HEK293 (cell line): Measurements from ENCODE around the gene MXI1.

ENCODE experiments used
- CTCF ChIA-PET: fragments of 350-600 bp; formaldehyde crosslinking; extraction: SDS; loops from one replicate; lab custom pipeline; 2021; ENCODE audit warnings: antibody characterized with exemption; lab: Yijun Ruan, JAX
- POLR2A ChIA-PET: fragments of 300-600 bp; formaldehyde crosslinking; extraction: SDS; loops from one replicate; lab custom pipeline; 2020; ENCODE audit warnings: antibody characterized with exemption, inconsistent platforms; lab: Yijun Ruan, JAX
- H3K27ac ChIP-seq: fragments of 200-500 bp; sonication (Bioruptor generic); 2 replicates; pipeline ENCODE4 v1.5.1; 2014; ENCODE audit warnings: low read depth, low read length, control low read depth, inconsistent platforms; ENCODE audit errors: extremely low read depth
- H3K36me3 ChIP-seq, 2 experiments: fragments of 200-500 bp in 1 of 2; sonication (Bioruptor generic) in 1 of 2; 1 replicate in 1 of 2; 2 replicates in 1 of 2; pipeline ENCODE4 v1.5.1; 2014 to 2017; ENCODE audit warnings: inconsistent platforms in 2 of 2, low read length in 2 of 2; ENCODE audit not compliant: control insufficient read depth in 2 of 2, insufficient read depth in 1 of 2
- H3K4me1 ChIP-seq: fragments of 200-500 bp; sonication (Bioruptor generic); 2 replicates; pipeline ENCODE4 v1.5.1; 2014; ENCODE audit warnings: mild to moderate bottlenecking, low read length, inconsistent platforms; ENCODE audit not compliant: control insufficient read depth, insufficient read depth
- H3K4me3 ChIP-seq: 2 replicates; pipeline ENCODE4 v1.5.1; 2011; ENCODE audit warnings: low read depth, mild to moderate bottlenecking, control low read depth, low read length, moderate library complexity
- H3K9me3 ChIP-seq: fragments of 200-500 bp; sonication (Bioruptor generic); 2 replicates; pipeline ENCODE4 v1.5.1; 2014; ENCODE audit warnings: low read depth, low read length, inconsistent platforms; ENCODE audit not compliant: control insufficient read depth, insufficient read depth
- BCL6B ChIP-seq: fragments of 450-650 bp; formaldehyde crosslinking; IDR thresholded peaks from 2 replicates; pipeline ENCODE4 v1.5.1; 2017; ENCODE audit warnings: missing biosample characterization, missing genetic modification characterization
- EGR2 ChIP-seq: fragments of 450-650 bp; formaldehyde crosslinking; IDR thresholded peaks from 2 replicates; pipeline ENCODE4 v1.5.1; 2016; ENCODE audit warnings: low read depth, missing biosample characterization, missing genetic modification characterization
- GFI1B ChIP-seq: fragments of 450-650 bp; formaldehyde crosslinking; IDR thresholded peaks from 2 replicates; pipeline ENCODE4 v1.5.1; 2016; ENCODE audit warnings: missing biosample characterization, missing genetic modification characterization
- GLIS1 ChIP-seq: fragments of 450-650 bp; formaldehyde crosslinking; IDR thresholded peaks from 2 replicates; pipeline ENCODE4 v1.5.1; 2016; ENCODE audit warnings: missing biosample characterization, missing genetic modification characterization
- KLF10 ChIP-seq: fragments of 450-650 bp; IDR thresholded peaks from 2 replicates; pipeline ENCODE4 v1.5.1; 2018; ENCODE audit warnings: missing biosample characterization, mild to moderate bottlenecking, missing genetic modification characterization
- KLF8 ChIP-seq: fragments of 450-650 bp; formaldehyde crosslinking; IDR thresholded peaks from 2 replicates; pipeline ENCODE4 v1.5.1; 2016; ENCODE audit warnings: missing biosample characterization, missing genetic modification characterization
- MEIS1 ChIP-seq: sonication (generic); formaldehyde crosslinking; IDR thresholded peaks from 2 replicates; pipeline ENCODE4 v1.8.1; 2022; ENCODE audit warnings: missing genetic modification reagents, mild to moderate bottlenecking, borderline replicate concordance
- SALL2 ChIP-seq: fragments of 450-650 bp; formaldehyde crosslinking; IDR thresholded peaks from 2 replicates; pipeline ENCODE4 v1.5.0; 2017; ENCODE audit warnings: missing biosample characterization, mild to moderate bottlenecking, missing genetic modification characterization, borderline replicate concordance
- ZBTB1 ChIP-seq: fragments of 450-650 bp; formaldehyde crosslinking; IDR thresholded peaks from 2 replicates; pipeline ENCODE4 v1.5.1; 2016; ENCODE audit warnings: missing biosample characterization, missing genetic modification characterization
- ZFP41 ChIP-seq: fragments of 450-650 bp; formaldehyde crosslinking; IDR thresholded peaks from 2 replicates; pipeline ENCODE4 v1.5.1; 2016; ENCODE audit warnings: missing biosample characterization, missing genetic modification characterization, borderline replicate concordance
- ZNF112 ChIP-seq: fragments of 450-650 bp; formaldehyde crosslinking; IDR thresholded peaks from 2 replicates; pipeline ENCODE4 v1.5.0; 2017; ENCODE audit warnings: missing biosample characterization, missing genetic modification characterization
- ZNF202 ChIP-seq: fragments of 450-650 bp; formaldehyde crosslinking; IDR thresholded peaks from 2 replicates; pipeline ENCODE4 v1.5.1; 2016; ENCODE audit warnings: missing biosample characterization, missing genetic modification characterization, borderline replicate concordance
- ZNF239 ChIP-seq: fragments of 450-650 bp; formaldehyde crosslinking; IDR thresholded peaks from 2 replicates; pipeline ENCODE4 v1.5.1; 2016; ENCODE audit warnings: missing biosample characterization, missing genetic modification characterization
- ZNF248 ChIP-seq: fragments of 450-650 bp; formaldehyde crosslinking; IDR thresholded peaks from 2 replicates; pipeline ENCODE4 v1.5.1; 2017; ENCODE audit warnings: missing biosample characterization, missing genetic modification characterization
- ZNF366 ChIP-seq: fragments of 450-650 bp; formaldehyde crosslinking; conservative IDR thresholded peaks from 2 replicates; pipeline ENCODE4 v1.5.1; 2016; ENCODE audit warnings: missing biosample characterization, missing genetic modification characterization
- ZNF645 ChIP-seq: fragments of 450-650 bp; formaldehyde crosslinking; IDR thresholded peaks from 2 replicates; pipeline ENCODE4; 2016; ENCODE audit warnings: missing biosample characterization, missing genetic modification characterization
- ZNF701 ChIP-seq: fragments of 450-650 bp; formaldehyde crosslinking; IDR thresholded peaks from 2 replicates; pipeline ENCODE4 v1.5.1; 2016; ENCODE audit warnings: missing biosample characterization, missing genetic modification characterization
- ZNF704 ChIP-seq: fragments of 450-650 bp; formaldehyde crosslinking; IDR thresholded peaks from 2 replicates; pipeline ENCODE4 v1.5.1; 2016; ENCODE audit warnings: missing biosample characterization, missing genetic modification characterization
- ZNF768 ChIP-seq: fragments of 450-650 bp; formaldehyde crosslinking; IDR thresholded peaks from 2 replicates; pipeline ENCODE4 v1.5.1; 2018; ENCODE audit warnings: missing biosample characterization, mild to moderate bottlenecking, missing genetic modification characterization
- TF ChIP-seq, protein P1 (sequence below): fragments of 450-650 bp; formaldehyde crosslinking; IDR thresholded peaks from 2 replicates; pipeline ENCODE4 v1.5.1; 2017; ENCODE audit warnings: missing biosample characterization, mild to moderate bottlenecking, missing genetic modification characterization, moderate library complexity
- TF ChIP-seq, protein P2 (sequence below): fragments of 450-650 bp; formaldehyde crosslinking; IDR thresholded peaks from 2 replicates; pipeline ENCODE4 v1.5.1; 2016; ENCODE audit warnings: missing biosample characterization, missing genetic modification characterization

Gene MXI1

GRCh38 chr10:110158051-110159005 lies 49.1 kb upstream of the MXI1 start:
- Histone ChIP-seq H3K9me3 (no peaks in the 10 kb centered on the region), H3K4me1 (peaks cover 7% of the 10 kb centered on the region; the same call in 1 of the 2 replicates), H3K4me3 (no peak overlapping the region), H3K27ac (no peak overlapping the region), H3K36me3 (no peaks in the 10 kb centered on the region)
- POLR2A ChIA-PET, result no interaction called here
- CTCF ChIA-PET, result interaction anchor here (0.5 to 1.2 kb wide), 5 partner anchors 20 to 1812 kb away, joined by 3 to 4 read pairs (median 3); no protein-coding TSS in a partner anchor
- TF ChIP-seq MEIS1 (no peak), GFI1B (tag by site-specific recombination) (no peak)
- TF ChIP-seq, protein P1, sequence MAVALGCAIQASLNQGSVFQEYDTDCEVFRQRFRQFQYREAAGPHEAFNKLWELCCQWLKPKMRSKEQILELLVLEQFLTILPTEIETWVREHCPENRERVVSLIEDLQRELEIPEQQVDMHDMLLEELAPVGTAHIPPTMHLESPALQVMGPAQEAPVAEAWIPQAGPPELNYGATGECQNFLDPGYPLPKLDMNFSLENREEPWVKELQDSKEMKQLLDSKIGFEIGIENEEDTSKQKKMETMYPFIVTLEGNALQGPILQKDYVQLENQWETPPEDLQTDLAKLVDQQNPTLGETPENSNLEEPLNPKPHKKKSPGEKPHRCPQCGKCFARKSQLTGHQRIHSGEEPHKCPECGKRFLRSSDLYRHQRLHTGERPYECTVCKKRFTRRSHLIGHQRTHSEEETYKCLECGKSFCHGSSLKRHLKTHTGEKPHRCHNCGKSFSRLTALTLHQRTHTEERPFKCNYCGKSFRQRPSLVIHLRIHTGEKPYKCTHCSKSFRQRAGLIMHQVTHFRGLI (tag by site-specific recombination), result peak; percentile 50; the same call in 1 of the 2 replicates

DNA sequence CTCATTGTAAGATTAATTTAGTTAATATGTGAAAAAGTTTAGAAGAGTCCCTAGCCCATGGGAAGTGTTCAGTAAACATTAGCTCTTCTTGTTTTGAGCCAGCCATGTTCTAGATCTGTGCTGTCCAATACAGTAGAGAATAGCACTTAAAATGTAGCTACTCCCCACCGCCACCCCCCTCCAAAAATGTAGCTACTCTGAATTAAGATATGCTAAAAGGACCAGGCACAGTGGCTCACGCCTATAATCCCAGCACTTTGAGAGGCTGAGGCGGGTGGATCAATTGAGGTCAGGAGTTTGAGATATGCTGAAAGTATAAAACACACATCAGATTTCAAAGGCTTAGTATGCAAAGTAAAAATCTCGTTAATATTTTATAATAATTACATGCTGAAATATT lies 47.3 kb upstream of the MXI1 start:
- no peak for TF ChIP-seq ZNF112 (tag by site-specific recombination)
- no peak for TF ChIP-seq ZNF704
- TF ChIP-seq, protein P2, sequence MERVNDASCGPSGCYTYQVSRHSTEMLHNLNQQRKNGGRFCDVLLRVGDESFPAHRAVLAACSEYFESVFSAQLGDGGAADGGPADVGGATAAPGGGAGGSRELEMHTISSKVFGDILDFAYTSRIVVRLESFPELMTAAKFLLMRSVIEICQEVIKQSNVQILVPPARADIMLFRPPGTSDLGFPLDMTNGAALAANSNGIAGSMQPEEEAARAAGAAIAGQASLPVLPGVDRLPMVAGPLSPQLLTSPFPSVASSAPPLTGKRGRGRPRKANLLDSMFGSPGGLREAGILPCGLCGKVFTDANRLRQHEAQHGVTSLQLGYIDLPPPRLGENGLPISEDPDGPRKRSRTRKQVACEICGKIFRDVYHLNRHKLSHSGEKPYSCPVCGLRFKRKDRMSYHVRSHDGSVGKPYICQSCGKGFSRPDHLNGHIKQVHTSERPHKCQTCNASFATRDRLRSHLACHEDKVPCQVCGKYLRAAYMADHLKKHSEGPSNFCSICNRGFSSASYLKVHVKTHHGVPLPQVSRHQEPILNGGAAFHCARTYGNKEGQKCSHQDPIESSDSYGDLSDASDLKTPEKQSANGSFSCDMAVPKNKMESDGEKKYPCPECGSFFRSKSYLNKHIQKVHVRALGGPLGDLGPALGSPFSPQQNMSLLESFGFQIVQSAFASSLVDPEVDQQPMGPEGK, result no peak
- no peak for TF ChIP-seq ZBTB1 (tag by site-specific recombination)
- no peak for TF ChIP-seq ZNF768 (tag by site-specific recombination)
- TF ChIP-seq ZNF366, result no peak
- no peak for TF ChIP-seq EGR2 (tag by site-specific recombination)
- no peak for TF ChIP-seq KLF10
- no peak for TF ChIP-seq ZNF202
- TF ChIP-seq KLF8 (tag by site-specific recombination), result no peak
- no peak for TF ChIP-seq ZNF239
- TF ChIP-seq ZNF248 (tag by site-specific recombination), result no peak
- H3K27ac ChIP-seq, result no peak overlapping the region
- H3K4me3 ChIP-seq, result no peak overlapping the region
- CTCF ChIA-PET, result interaction anchor here (0.5 to 1.0 kb wide), 2 partner anchors 22 to 35 kb away, joined by 3 to 4 read pairs; no protein-coding TSS in a partner anchor
- H3K36me3 ChIP-seq, result no peaks in the 10 kb centered on the region
- peaks cover 13% of the 10 kb centered on the region for H3K4me1 ChIP-seq
- POLR2A ChIA-PET, result no interaction called here
- no peaks in the 10 kb centered on the region for H3K9me3 ChIP-seq

DNA sequence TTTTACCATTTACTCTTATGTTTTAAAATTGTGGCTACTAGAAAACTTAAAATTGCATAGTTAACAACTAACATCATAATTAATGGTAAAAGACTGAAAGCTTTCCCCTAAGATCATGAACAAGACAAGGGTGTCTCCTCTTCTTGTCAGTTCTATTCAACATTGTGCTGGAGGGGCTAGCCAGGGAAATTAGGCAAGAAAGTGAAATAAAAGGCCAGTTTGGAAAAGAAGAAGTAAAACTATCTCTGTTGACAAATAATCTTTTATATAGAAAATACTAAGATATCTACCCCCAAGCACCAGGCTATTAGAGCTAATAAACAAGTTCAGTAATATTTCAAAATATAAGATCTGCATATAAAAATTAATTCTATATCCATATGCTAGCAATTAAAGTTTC lies 46.9 kb upstream of the MXI1 start:
- no peak overlapping the region for H3K27ac ChIP-seq
- CTCF ChIA-PET, result interaction anchor here (0.7 to 1.0 kb wide), 2 partner anchors 8 to 23 kb away, joined by 3 to 4 read pairs; no protein-coding TSS in a partner anchor
- no peak for TF ChIP-seq SALL2 (tag by site-specific recombination)
- no peak for TF ChIP-seq ZFP41
- TF ChIP-seq EGR2 (tag by site-specific recombination), result no peak
- no peak for TF ChIP-seq GLIS1 (tag by site-specific recombination)
- TF ChIP-seq ZNF701, result no peak
- TF ChIP-seq ZNF645 (tag by site-specific recombination), result no peak
- no peak for TF ChIP-seq BCL6B (tag by site-specific recombination)
- TF ChIP-seq KLF8 (tag by site-specific recombination), result no peak
- TF ChIP-seq, all 188 proteins: peak for 0
- H3K4me3 ChIP-seq, result no peak overlapping the region
- POLR2A ChIA-PET, result no interaction called here
- H3K9me3 ChIP-seq, result no peaks in the 10 kb centered on the region
- H3K36me3 ChIP-seq, result no peaks in the 10 kb centered on the region
- peaks cover 13% of the 10 kb centered on the region for H3K4me1 ChIP-seq
